ENCODE measurements around the gene MTMR2. TPM values are rescaled to one million over a fixed set of nuclear protein-coding genes. Genes with fewer than 3 reads are reported as not detected.

Gene MTMR2
- total RNA-seq, 1 donor from 2014 or later, result 68.0 TPM

- H3K36me3 ChIP-seq (ENCODE audit: insufficient read depth, low read length), result peaks cover 8% of the 10 kb centered on the region
- Mint-ChIP-seq H3K27me3 (ENCODE audit: low read depth, unreplicated experiment) (no peaks in the 10 kb centered on the region), H3K4me1 (ENCODE audit: low read depth, unreplicated experiment) (no peaks in the 10 kb centered on the region), H3K4me3 (ENCODE audit: unreplicated experiment) (no peak overlapping the region), H3K9me3 (ENCODE audit: unreplicated experiment) (peaks cover 2% of the 10 kb centered on the region), H3K27ac (ENCODE audit: unreplicated experiment) (no peak overlapping the region), H3K36me3 (ENCODE audit: low read depth, unreplicated experiment) (peaks cover 22% of the 10 kb centered on the region)
- no peak for DNase-seq (ENCODE audit: low read depth)
- no peak overlapping the region for H3K4me3 ChIP-seq (ENCODE audit: insufficient read depth, low read depth, low read length)
- FAIRE-seq, result no peak
- H3K79me2 ChIP-seq (ENCODE audit: insufficient read depth, low read length), result no peaks in the 10 kb centered on the region
- no peak overlapping the region for H3K9ac ChIP-seq (ENCODE audit: low read length)
- no peak overlapping the region for H2AFZ ChIP-seq (ENCODE audit: low read depth, low read length)
- no peak overlapping the region for H3K27ac ChIP-seq (ENCODE audit: low read depth, low read length)
- H4K20me1 ChIP-seq (ENCODE audit: insufficient read depth, low read length), result no peaks in the 10 kb centered on the region
- H3K4me1 ChIP-seq (ENCODE audit: insufficient read depth, low read length), result no peaks in the 10 kb centered on the region
- TF ChIP-seq EZH2 (IDR thresholded peaks at IDR 0.05; ENCODE audit: insufficient read depth, low read length), result no peak
- TF ChIP-seq, protein P1, sequence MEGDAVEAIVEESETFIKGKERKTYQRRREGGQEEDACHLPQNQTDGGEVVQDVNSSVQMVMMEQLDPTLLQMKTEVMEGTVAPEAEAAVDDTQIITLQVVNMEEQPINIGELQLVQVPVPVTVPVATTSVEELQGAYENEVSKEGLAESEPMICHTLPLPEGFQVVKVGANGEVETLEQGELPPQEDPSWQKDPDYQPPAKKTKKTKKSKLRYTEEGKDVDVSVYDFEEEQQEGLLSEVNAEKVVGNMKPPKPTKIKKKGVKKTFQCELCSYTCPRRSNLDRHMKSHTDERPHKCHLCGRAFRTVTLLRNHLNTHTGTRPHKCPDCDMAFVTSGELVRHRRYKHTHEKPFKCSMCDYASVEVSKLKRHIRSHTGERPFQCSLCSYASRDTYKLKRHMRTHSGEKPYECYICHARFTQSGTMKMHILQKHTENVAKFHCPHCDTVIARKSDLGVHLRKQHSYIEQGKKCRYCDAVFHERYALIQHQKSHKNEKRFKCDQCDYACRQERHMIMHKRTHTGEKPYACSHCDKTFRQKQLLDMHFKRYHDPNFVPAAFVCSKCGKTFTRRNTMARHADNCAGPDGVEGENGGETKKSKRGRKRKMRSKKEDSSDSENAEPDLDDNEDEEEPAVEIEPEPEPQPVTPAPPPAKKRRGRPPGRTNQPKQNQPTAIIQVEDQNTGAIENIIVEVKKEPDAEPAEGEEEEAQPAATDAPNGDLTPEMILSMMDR (IDR thresholded peaks at IDR 0.05; ENCODE audit: insufficient read depth, low read depth, low read length), result no peak
- no peaks in the 10 kb centered on the region for H3K27me3 ChIP-seq (ENCODE audit: insufficient read depth, low read length)
- H3K4me2 ChIP-seq (ENCODE audit: low read length), result no peak overlapping the region
- H3K9me3 ChIP-seq (ENCODE audit: insufficient read depth, low read depth, low read length), result no peaks in the 10 kb centered on the region
Measured at GRCh38 chr11:95803973-95804372, 119.9 kb downstream of the MTMR2 start.

GRCh38 chr11:95802806-95803205, 121.1 kb downstream of the MTMR2 start:
- Histone ChIP-seq H3K27me3 (ENCODE audit: insufficient read depth, low read length) (no peaks in the 10 kb centered on the region), H3K27ac (ENCODE audit: low read depth, low read length) (no peak overlapping the region), H3K9ac (ENCODE audit: low read length) (no peak overlapping the region), H3K4me1 (ENCODE audit: insufficient read depth, low read length) (no peaks in the 10 kb centered on the region), H2AFZ (ENCODE audit: low read depth, low read length) (no peak overlapping the region), H3K79me2 (ENCODE audit: insufficient read depth, low read length) (peaks cover 6% of the 10 kb centered on the region), H3K9me3 (ENCODE audit: insufficient read depth, low read depth, low read length) (no peaks in the 10 kb centered on the region), H3K4me3 (ENCODE audit: insufficient read depth, low read depth, low read length) (no peak overlapping the region), H4K20me1 (ENCODE audit: insufficient read depth, low read length) (no peaks in the 10 kb centered on the region), H3K36me3 (ENCODE audit: insufficient read depth, low read length) (peaks cover 8% of the 10 kb centered on the region), H3K4me2 (ENCODE audit: low read length) (no peak overlapping the region)
- no peak for DNase-seq (ENCODE audit: low read depth)
- Mint-ChIP-seq H3K4me3 (ENCODE audit: unreplicated experiment) (no peak overlapping the region), H3K4me1 (ENCODE audit: low read depth, unreplicated experiment) (no peaks in the 10 kb centered on the region), H3K36me3 (ENCODE audit: low read depth, unreplicated experiment) (peaks cover 16% of the 10 kb centered on the region), H3K9me3 (ENCODE audit: unreplicated experiment) (peaks cover 2% of the 10 kb centered on the region), H3K27ac (ENCODE audit: unreplicated experiment) (no peak overlapping the region), H3K27me3 (ENCODE audit: low read depth, unreplicated experiment) (no peaks in the 10 kb centered on the region)
- no peak for FAIRE-seq
- TF ChIP-seq EZH2 (IDR thresholded peaks at IDR 0.05; ENCODE audit: insufficient read depth, low read length), result no peak
- TF ChIP-seq, protein P1 (IDR thresholded peaks at IDR 0.05; ENCODE audit: insufficient read depth, low read depth, low read length), result no peak

DNA sequence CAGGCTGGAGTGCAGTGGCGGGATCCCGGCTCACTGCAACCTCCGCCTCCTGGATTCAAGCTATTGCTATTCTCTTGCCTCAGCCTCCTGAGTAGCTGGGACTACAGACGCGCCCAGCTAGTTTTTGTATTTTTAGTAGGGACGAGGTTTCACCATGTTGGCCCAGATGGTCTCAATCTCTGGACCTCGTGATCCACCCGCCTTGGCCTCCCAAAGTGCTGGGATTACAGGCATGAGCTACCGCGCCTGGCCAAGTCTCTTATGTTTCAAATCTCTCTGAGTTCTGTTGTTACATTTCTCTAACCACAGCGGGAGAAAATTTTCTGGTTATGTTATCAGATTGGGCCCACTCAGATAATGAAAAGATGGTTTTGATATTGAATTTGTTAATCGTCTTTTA, 123.5 kb downstream of the MTMR2 start:
- Histone ChIP-seq H3K79me2 (ENCODE audit: insufficient read depth, low read length) (peaks cover 26% of the 10 kb centered on the region), H3K9ac (ENCODE audit: low read length) (no peak overlapping the region), H2AFZ (ENCODE audit: low read depth, low read length) (no peak overlapping the region), H3K36me3 (ENCODE audit: insufficient read depth, low read length) (peaks cover 8% of the 10 kb centered on the region), H3K4me1 (ENCODE audit: insufficient read depth, low read length) (no peaks in the 10 kb centered on the region), H3K4me2 (ENCODE audit: low read length) (no peak overlapping the region), H4K20me1 (ENCODE audit: insufficient read depth, low read length) (no peaks in the 10 kb centered on the region), H3K4me3 (ENCODE audit: insufficient read depth, low read depth, low read length) (no peak overlapping the region), H3K27me3 (ENCODE audit: insufficient read depth, low read length) (no peaks in the 10 kb centered on the region), H3K27ac (ENCODE audit: low read depth, low read length) (no peak overlapping the region), H3K9me3 (ENCODE audit: insufficient read depth, low read depth, low read length) (no peaks in the 10 kb centered on the region)
- Mint-ChIP-seq H3K27ac (ENCODE audit: unreplicated experiment) (no peak overlapping the region), H3K36me3 (ENCODE audit: low read depth, unreplicated experiment) (peaks cover 4% of the 10 kb centered on the region), H3K4me1 (ENCODE audit: low read depth, unreplicated experiment) (no peaks in the 10 kb centered on the region), H3K4me3 (ENCODE audit: unreplicated experiment) (no peak overlapping the region), H3K27me3 (ENCODE audit: low read depth, unreplicated experiment) (no peaks in the 10 kb centered on the region), H3K9me3 (ENCODE audit: unreplicated experiment) (no peaks in the 10 kb centered on the region)
- DNase-seq (ENCODE audit: low read depth) (no peak), FAIRE-seq (no peak)
- TF ChIP-seq EZH2 (IDR thresholded peaks at IDR 0.05; ENCODE audit: insufficient read depth, low read length), result no peak
- TF ChIP-seq, protein P1 (IDR thresholded peaks at IDR 0.05; ENCODE audit: insufficient read depth, low read depth, low read length), result no peak
